Panc1 (cell line): ENCODE data around the gene RRAS2. TPM values are rescaled to one million over a fixed set of nuclear protein-coding genes. Genes with fewer than 3 reads are reported as not detected.

Experiments used
- ATAC-seq: fragments of 200-7000 bp; cut with Tn5 transposase; 2 replicates; pipeline ENCODE4 v1.9.1; 2020; ENCODE audit warnings: mild to moderate bottlenecking, moderate library complexity
- BruUV-seq: library from RNA; stranded (reverse); fragments of 400-500 nt; replicated peaks from 2 replicates; lab custom pipeline; 2021; lab: Mats Ljungman, UMichigan
- CTCF ChIA-PET: fragments of 300-600 bp; sonication (Branson Sonifier 250); formaldehyde crosslinking; loops from one replicate; lab custom pipeline; 2022; ENCODE audit warnings: antibody characterized with exemption; lab: Charles Lee
- POLR2A ChIA-PET: fragments of 300-600 bp; sonication (Branson Sonifier 250); formaldehyde crosslinking; loops from one replicate; lab custom pipeline; 2022; ENCODE audit warnings: antibody characterized with exemption; lab: Charles Lee
- DNase-seq: peaks from one replicate; pipeline ENCODE4 v3.0.0-alpha.2; 2010; ENCODE audit warnings: low read depth, low spot score
- H3K27ac ChIP-seq: 2 replicates; pipeline ENCODE4 v1.5.1; 2011; ENCODE audit warnings: mild to moderate bottlenecking, low read length, inconsistent platforms
- H3K27me3 ChIP-seq: fragments of 200-500 bp; sonication (Bioruptor generic); 2 replicates; pipeline ENCODE4 v1.6.0; 2014; ENCODE audit warnings: low read length, inconsistent platforms; ENCODE audit not compliant: control insufficient read depth, insufficient read depth
- H3K36me3 ChIP-seq: fragments of 200-500 bp; sonication (Bioruptor generic); 2 replicates; pipeline ENCODE4 v1.5.1; 2014; ENCODE audit warnings: inconsistent platforms, mild to moderate bottlenecking, low read length, moderate library complexity; ENCODE audit not compliant: control insufficient read depth, insufficient read depth
- H3K4me1 ChIP-seq: 2 replicates; pipeline ENCODE4 v1.5.1; 2011; ENCODE audit warnings: inconsistent platforms, mild to moderate bottlenecking, low read length, moderate library complexity; ENCODE audit not compliant: control insufficient read depth, insufficient read depth
- H3K4me3 ChIP-seq, 2 experiments: 2 replicates each; pipeline ENCODE4 v1.5.1; 2011 to 2012; ENCODE audit warnings: low read depth in 2 of 2, low read length in 2 of 2, mild to moderate bottlenecking in 2 of 2, inconsistent platforms in 1 of 2, moderate library complexity in 1 of 2
- H3K9me3 ChIP-seq: fragments of 200-500 bp; sonication (Bioruptor generic); 2 replicates; pipeline ENCODE4 v1.5.1; 2014; ENCODE audit warnings: low read depth, mild to moderate bottlenecking, inconsistent platforms, low read length, moderate library complexity; ENCODE audit not compliant: control insufficient read depth, insufficient read depth
- POLR2AphosphoS5 ChIP-seq: IDR thresholded peaks from 2 replicates; pipeline ENCODE4 v1.6.1; 2012; ENCODE audit warnings: mild to moderate bottlenecking, low read depth, low read length, moderate library complexity
- REST ChIP-seq, 2 experiments: IDR thresholded peaks; 2 replicates each; pipeline ENCODE4 v1.6.1; 2011 to 2012; ENCODE audit warnings: low read depth in 2 of 2, control low read depth in 1 of 2, low read length in 1 of 2, mild to moderate bottlenecking in 1 of 2, moderate library complexity in 1 of 2; ENCODE audit not compliant: insufficient read depth in 1 of 2
- SIN3A ChIP-seq: IDR thresholded peaks from 2 replicates; pipeline ENCODE4 v1.6.1; 2012; ENCODE audit warnings: low read depth, mild to moderate bottlenecking, low read length, moderate library complexity, borderline replicate concordance; ENCODE audit not compliant: insufficient read depth
- TCF7L2 ChIP-seq: IDR thresholded peaks from 2 replicates; pipeline ENCODE4 v1.6.1; 2011; ENCODE audit warnings: mild to moderate bottlenecking, low read depth, low read length, inconsistent platforms
- in situ Hi-C: cut with HindIII; loops from 2 replicates; pipeline ENCODE4 v1.10.0; 2016; ENCODE audit warnings: low sequenced_read_pairs, low pct_unique_long_range_greater_than_20kb
- intact Hi-C: fragments of 100-400 bp; cut with micrococcal nuclease; formaldehyde crosslinking; loops from one replicate; pipeline ENCODE4 v1.10.0; 2022; ENCODE audit not compliant: unreplicated experiment
- total RNA-seq: library from RNA; stranded (reverse); gene quantifications from one replicate; pipeline ENCODE4 v1.2.1, GENCODE V29; 2021; ENCODE audit not compliant: unreplicated experiment
- TF ChIP-seq, protein P1 (sequence below): fragments of 450-650 bp; IDR thresholded peaks from 2 replicates; pipeline ENCODE4 v1.5.1; 2017; ENCODE audit warnings: mild to moderate bottlenecking

RRAS2 gene
- total RNA-seq, 1 experiment from 2014 or later, result 58.4 TPM

GRCh38 chr11:14361951-14362350, 3.0 kb upstream of the RRAS2 start:
- CTCF ChIA-PET, result no interaction called here
- intact Hi-C loops, result no loop called here
- in situ Hi-C loops, result no loop called here

DNA sequence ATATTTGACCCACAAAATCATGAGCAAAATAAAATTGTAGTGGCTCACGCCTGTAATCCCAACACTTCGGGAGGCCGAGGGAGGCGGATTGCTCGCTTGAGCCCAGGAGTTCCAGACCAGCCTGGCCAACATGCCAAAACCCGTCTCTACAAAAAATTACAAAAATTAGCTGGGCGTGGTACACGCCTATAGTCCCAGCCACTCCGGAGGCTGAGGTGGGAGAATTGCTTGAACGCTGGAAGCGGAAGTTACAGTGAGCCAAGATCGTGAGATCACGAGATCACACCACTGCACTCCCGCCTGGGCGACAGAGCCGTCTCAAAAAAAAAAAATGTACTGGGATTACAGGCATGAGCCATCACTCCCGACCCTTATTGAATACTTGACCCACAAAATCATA, 2.0 kb upstream of the RRAS2 start:
- no peak overlapping the region for H3K27ac ChIP-seq

More at GRCh38 chr11:14361951-14362350, 3.0 kb upstream of the RRAS2 start:
- ATAC-seq (no peak), DNase-seq (no peak)
- BruUV-seq, result TSS peak; percentile 50
- Histone ChIP-seq H3K9me3 (no peaks in the 10 kb centered on the region), H3K27ac (no peak overlapping the region), H3K36me3 (no peaks in the 10 kb centered on the region), H3K4me1 (no peaks in the 10 kb centered on the region), H3K4me3 (no peak overlapping the region), H3K27me3 (no peaks in the 10 kb centered on the region)
- TF ChIP-seq REST (IDR thresholded peaks at IDR 0.05; ENCODE audit: insufficient read depth in 1 of 2, low read depth in 2 of 2, low read length in 1 of 2) (no peak), POLR2AphosphoS5 (no peak), TCF7L2 (no peak), SIN3A (no peak)
- TF ChIP-seq, protein P1, sequence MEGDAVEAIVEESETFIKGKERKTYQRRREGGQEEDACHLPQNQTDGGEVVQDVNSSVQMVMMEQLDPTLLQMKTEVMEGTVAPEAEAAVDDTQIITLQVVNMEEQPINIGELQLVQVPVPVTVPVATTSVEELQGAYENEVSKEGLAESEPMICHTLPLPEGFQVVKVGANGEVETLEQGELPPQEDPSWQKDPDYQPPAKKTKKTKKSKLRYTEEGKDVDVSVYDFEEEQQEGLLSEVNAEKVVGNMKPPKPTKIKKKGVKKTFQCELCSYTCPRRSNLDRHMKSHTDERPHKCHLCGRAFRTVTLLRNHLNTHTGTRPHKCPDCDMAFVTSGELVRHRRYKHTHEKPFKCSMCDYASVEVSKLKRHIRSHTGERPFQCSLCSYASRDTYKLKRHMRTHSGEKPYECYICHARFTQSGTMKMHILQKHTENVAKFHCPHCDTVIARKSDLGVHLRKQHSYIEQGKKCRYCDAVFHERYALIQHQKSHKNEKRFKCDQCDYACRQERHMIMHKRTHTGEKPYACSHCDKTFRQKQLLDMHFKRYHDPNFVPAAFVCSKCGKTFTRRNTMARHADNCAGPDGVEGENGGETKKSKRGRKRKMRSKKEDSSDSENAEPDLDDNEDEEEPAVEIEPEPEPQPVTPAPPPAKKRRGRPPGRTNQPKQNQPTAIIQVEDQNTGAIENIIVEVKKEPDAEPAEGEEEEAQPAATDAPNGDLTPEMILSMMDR, result no peak
- POLR2A ChIA-PET, result no interaction called here

More for the DNA sequence above, 2.0 kb upstream of the RRAS2 start:
- H3K36me3 ChIP-seq, result no peaks in the 10 kb centered on the region; the same call in 1 of the 2 replicates
- TF ChIP-seq, protein P1, result no peak
- TF ChIP-seq REST (IDR thresholded peaks at IDR 0.05; ENCODE audit: insufficient read depth in 1 of 2, low read depth in 2 of 2, low read length in 1 of 2) (no peak), TCF7L2 (no peak), POLR2AphosphoS5 (no peak), SIN3A (no peak)
- intact Hi-C loops, result no loop called here
- ChIA-PET CTCF (no interaction called here), POLR2A (no interaction called here)
- DNase-seq (no peak), ATAC-seq (no peak)
- H3K27me3 ChIP-seq, result no peaks in the 10 kb centered on the region
- in situ Hi-C loops, result no loop called here
- no peaks in the 10 kb centered on the region for H3K4me1 ChIP-seq
- no peaks in the 10 kb centered on the region for H3K9me3 ChIP-seq
- no TSS peak for BruUV-seq
- no peak overlapping the region for H3K4me3 ChIP-seq
